ENCODE measurements around the gene EDN1. TPM values are rescaled to one million over a fixed set of nuclear protein-coding genes. Genes with fewer than 3 reads are reported as not detected.

The EDN1 gene
- total RNA-seq, 1 donor = 1.4 TPM

GRCh38 chr6:12304487-12304886 lies 14.3 kb downstream of the EDN1 start:
- no peaks in the 10 kb centered on the region for H3K36me3 ChIP-seq (ENCODE audit: insufficient read depth, low read length)
- no peak overlapping the region for H3K4me3 ChIP-seq (ENCODE audit: insufficient read depth, low read length)
- no peaks in the 10 kb centered on the region for H3K27me3 ChIP-seq (ENCODE audit: insufficient read depth, low read length)
- H4K20me1 ChIP-seq (ENCODE audit: insufficient read depth, low read length) = no peaks in the 10 kb centered on the region
- no peaks in the 10 kb centered on the region for H3K4me1 ChIP-seq (ENCODE audit: insufficient read depth, low read length)
- H3K79me2 ChIP-seq (ENCODE audit: insufficient read depth, low read length) = no peaks in the 10 kb centered on the region
- DNase-seq (ENCODE audit: insufficient read length, low spot score, missing footprints) = no peak
- no peaks in the 10 kb centered on the region for H3K9me3 ChIP-seq (ENCODE audit: low read depth, low read length)
- no peak overlapping the region for H3K4me2 ChIP-seq (ENCODE audit: insufficient read depth, low read length)
- H3K27ac ChIP-seq (ENCODE audit: low read depth, low read length) = no peak overlapping the region
- no peak for TF ChIP-seq CTCF (IDR thresholded peaks at IDR 0.05; ENCODE audit: extremely low read depth, low read depth, low read length)
- H2AFZ ChIP-seq (ENCODE audit: low read length) = no peak overlapping the region

GRCh38 chr6:12309070-12309469 lies 18.9 kb downstream of the EDN1 start:
- no peak for TF ChIP-seq CTCF (IDR thresholded peaks at IDR 0.05; ENCODE audit: extremely low read depth, low read depth, low read length)
- no peaks in the 10 kb centered on the region for H3K27me3 ChIP-seq (ENCODE audit: insufficient read depth, low read length)
- no peak overlapping the region for H3K27ac ChIP-seq (ENCODE audit: low read depth, low read length)
- no peak overlapping the region for H3K4me2 ChIP-seq (ENCODE audit: insufficient read depth, low read length)
- no peaks in the 10 kb centered on the region for H3K36me3 ChIP-seq (ENCODE audit: insufficient read depth, low read length)
- no peaks in the 10 kb centered on the region for H3K9me3 ChIP-seq (ENCODE audit: low read depth, low read length)
- no peak overlapping the region for H2AFZ ChIP-seq (ENCODE audit: low read length)
- H3K79me2 ChIP-seq (ENCODE audit: insufficient read depth, low read length) = no peaks in the 10 kb centered on the region
- peaks cover 8% of the 10 kb centered on the region for H3K4me1 ChIP-seq (ENCODE audit: insufficient read depth, low read length)
- H4K20me1 ChIP-seq (ENCODE audit: insufficient read depth, low read length) = no peaks in the 10 kb centered on the region
- no peak for DNase-seq (ENCODE audit: insufficient read length, low spot score, missing footprints)
- no peak overlapping the region for H3K4me3 ChIP-seq (ENCODE audit: insufficient read depth, low read length)

- H3K4me2 ChIP-seq (ENCODE audit: insufficient read depth, low read length) = no peak overlapping the region
- no peak for DNase-seq (ENCODE audit: insufficient read length, low spot score, missing footprints)
- H3K27ac ChIP-seq (ENCODE audit: low read depth, low read length) = no peak overlapping the region
- no peak overlapping the region for H2AFZ ChIP-seq (ENCODE audit: low read length)
- TF ChIP-seq CTCF (IDR thresholded peaks at IDR 0.05; ENCODE audit: extremely low read depth, low read depth, low read length) = peak; percentile 28
- no peaks in the 10 kb centered on the region for H3K36me3 ChIP-seq (ENCODE audit: insufficient read depth, low read length)
- no peaks in the 10 kb centered on the region for H3K27me3 ChIP-seq (ENCODE audit: insufficient read depth, low read length)
- no peak overlapping the region for H3K4me3 ChIP-seq (ENCODE audit: insufficient read depth, low read length)
- no peaks in the 10 kb centered on the region for H3K9me3 ChIP-seq (ENCODE audit: low read depth, low read length)
- no peaks in the 10 kb centered on the region for H3K79me2 ChIP-seq (ENCODE audit: insufficient read depth, low read length)
- no peaks in the 10 kb centered on the region for H4K20me1 ChIP-seq (ENCODE audit: insufficient read depth, low read length)
- H3K4me1 ChIP-seq (ENCODE audit: insufficient read depth, low read length) = peaks cover 11% of the 10 kb centered on the region
Measured at GRCh38 chr6:12311106-12311505, 20.9 kb downstream of the EDN1 start.

- Histone ChIP-seq H3K27me3 (ENCODE audit: insufficient read depth, low read length) (no peaks in the 10 kb centered on the region), H3K4me1 (ENCODE audit: insufficient read depth, low read length) (peaks cover 11% of the 10 kb centered on the region), H3K36me3 (ENCODE audit: insufficient read depth, low read length) (no peaks in the 10 kb centered on the region), H4K20me1 (ENCODE audit: insufficient read depth, low read length) (no peaks in the 10 kb centered on the region), H3K79me2 (ENCODE audit: insufficient read depth, low read length) (no peaks in the 10 kb centered on the region), H2AFZ (ENCODE audit: low read length) (no peak overlapping the region), H3K9me3 (ENCODE audit: low read depth, low read length) (no peaks in the 10 kb centered on the region), H3K4me3 (ENCODE audit: insufficient read depth, low read length) (no peak overlapping the region), H3K4me2 (ENCODE audit: insufficient read depth, low read length) (no peak overlapping the region), H3K27ac (ENCODE audit: low read depth, low read length) (no peak overlapping the region)
- TF ChIP-seq CTCF (IDR thresholded peaks at IDR 0.05; ENCODE audit: extremely low read depth, low read depth, low read length) = no peak
- no peak for DNase-seq (ENCODE audit: insufficient read length, low spot score, missing footprints)
Measured at GRCh38 chr6:12312736-12313135, 22.6 kb downstream of the EDN1 start.
